BJ (cell line): Measurements from ENCODE around the gene COL6A3. TPM values are rescaled to one million over a fixed set of nuclear protein-coding genes. Genes with fewer than 3 reads are reported as not detected.
A peak's percentile ranks its signal among the peaks of the same experiment; 100 is the strongest.

Experiments used
- CTCF ChIA-PET: fragments of 350-600 bp; formaldehyde crosslinking; extraction: SDS; loops from one replicate; lab custom pipeline; 2021; ENCODE audit warnings: antibody characterized with exemption, inconsistent platforms; lab: Yijun Ruan, JAX
- POLR2A ChIA-PET: fragments of 300-600 bp; sonication (Branson Sonifier 250); formaldehyde crosslinking; extraction: SDS; loops from one replicate; lab custom pipeline; 2021; ENCODE audit warnings: antibody characterized with exemption; lab: Charles Lee
- DNase-seq: peaks from one replicate; pipeline ENCODE4 v3.0.0-alpha.2; 2011; ENCODE audit warnings: low read depth
- H3K27me3 ChIP-seq: 2 replicates; pipeline ENCODE4 v1.6.0; 2011; ENCODE audit warnings: low read length; ENCODE audit not compliant: control insufficient read depth, insufficient read depth
- H3K36me3 ChIP-seq: 2 replicates; pipeline ENCODE4 v1.5.1; 2011; ENCODE audit warnings: low read length; ENCODE audit not compliant: control insufficient read depth, insufficient read depth
- H3K4me3 ChIP-seq: 2 replicates; pipeline ENCODE4 v1.5.1; 2011; ENCODE audit warnings: low read depth, mild to moderate bottlenecking, control low read depth, low read length
- CTCF ChIP-seq: IDR thresholded peaks from 2 replicates; pipeline ENCODE4 v1.5.1; 2011; ENCODE audit warnings: low read depth, mild to moderate bottlenecking, control low read depth, inconsistent platforms, low read length, moderate library complexity; ENCODE audit not compliant: insufficient read depth
- polyA plus RNA-seq: library from polyadenylated mRNA; depleted of rRNA; stranded (reverse); fragments of >200 nt; gene quantifications from 2 replicates; pipeline ENCODE4 v1.2.3, GENCODE V29; 2011

Gene COL6A3
- polyA plus RNA-seq, 1 experiment, result 695 TPM

- no peak for DNase-seq
- Histone ChIP-seq H3K4me3 (no peak overlapping the region), H3K27me3 (no peaks in the 10 kb centered on the region), H3K36me3 (peaks cover 19% of the 10 kb centered on the region)
- CTCF ChIA-PET, result no interaction called here
- TF ChIP-seq CTCF, result no peak
- POLR2A ChIA-PET, result interaction anchor here (0.6 kb wide), 1 partner anchor 101 kb away, joined by 3 read pairs; no protein-coding TSS in a partner anchor
Measured at GRCh38 chr2:237323656-237324055, 90.3 kb downstream of the COL6A3 start.

- POLR2A ChIA-PET, result interaction anchor here (0.6 kb wide), 1 partner anchor 99 kb away, joined by 3 read pairs; no protein-coding TSS in a partner anchor
- H3K4me3 ChIP-seq, result no peak overlapping the region
- DNase-seq, result no peak
- peaks cover 19% of the 10 kb centered on the region for H3K36me3 ChIP-seq
- no peaks in the 10 kb centered on the region for H3K27me3 ChIP-seq
- CTCF ChIA-PET, result no interaction called here
- peak; percentile 41; the same call in 1 of the 2 replicates for TF ChIP-seq CTCF
Measured at GRCh38 chr2:237322564-237322963, 91.4 kb downstream of the COL6A3 start.

GRCh38 chr2:237321746-237322145 is 92.2 kb downstream of the COL6A3 start:
- TF ChIP-seq CTCF, result no peak
- POLR2A ChIA-PET, result no interaction called here
- CTCF ChIA-PET, result interaction anchor here (0.9 to 1.6 kb wide), 5 partner anchors 10 to 112 kb away, joined by 3 to 5 read pairs (median 3); no protein-coding TSS in a partner anchor
- Histone ChIP-seq H3K4me3 (no peak overlapping the region), H3K36me3 (peaks cover 17% of the 10 kb centered on the region), H3K27me3 (no peaks in the 10 kb centered on the region)
- DNase-seq, result no peak

- POLR2A ChIA-PET, result no interaction called here
Measured at GRCh38 chr2:237320801-237321560, 93.0 kb downstream of the COL6A3 start.

More at GRCh38 chr2:237320801-237321560, 93.0 kb downstream of the COL6A3 start:
- H3K27me3 ChIP-seq, result no peaks in the 10 kb centered on the region
- no peak for DNase-seq
- no peak for TF ChIP-seq CTCF
- H3K4me3 ChIP-seq, result no peak overlapping the region
- H3K36me3 ChIP-seq, result peaks cover 17% of the 10 kb centered on the region
- CTCF ChIA-PET, result interaction anchor here (0.5 to 1.6 kb wide), 7 partner anchors 9 to 167 kb away, joined by 3 to 5 read pairs (median 3); no protein-coding TSS in a partner anchor
